Measurements from ENCODE around the gene MOB3C. TPM values are rescaled to one million over a fixed set of nuclear protein-coding genes. Genes with fewer than 3 reads are reported as not detected.

The MOB3C gene
- total and polyA plus RNA-seq, 2 of the 4 experiments (the other 2 are of a cell fraction) = 7.3 to 9.0 TPM

DNA sequence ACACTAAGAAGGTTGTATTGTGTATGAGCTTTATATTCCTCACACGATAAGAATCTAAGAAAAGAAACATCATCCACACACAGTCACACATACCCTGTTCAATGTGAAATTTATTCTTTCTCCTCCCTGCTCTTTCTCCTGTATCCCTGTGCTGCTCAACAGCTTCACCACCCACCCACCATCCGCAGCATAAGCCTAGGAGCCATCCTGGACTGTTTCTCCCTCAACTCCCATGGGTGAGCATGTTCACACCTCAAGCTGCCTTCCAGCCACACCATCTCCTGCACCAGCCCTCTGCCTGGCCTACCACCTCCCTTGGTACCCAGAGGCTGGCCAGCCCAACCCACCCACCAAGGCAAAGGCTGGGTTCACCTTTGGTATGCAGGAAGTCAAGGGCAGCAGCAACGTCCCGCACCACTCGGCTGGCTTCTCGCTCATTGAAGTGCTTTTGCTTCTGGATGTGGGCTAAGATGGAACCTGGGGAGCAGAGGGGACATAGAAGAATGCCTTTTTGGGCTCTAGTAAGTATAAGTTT is 44.9 kb downstream of the MOB3C start:
- no peaks in the 10 kb centered on the region for H3K79me1 ChIP-seq (ENCODE audit: low read depth in 1 of 2, low read length in 2 of 2)
- no peak overlapping the region for H3K4me2 ChIP-seq (ENCODE audit: low read depth, low read length)
- no peak overlapping the region for H3K4ac ChIP-seq (ENCODE audit: low read depth, low read length)
- no peak overlapping the region for H3K4me3 ChIP-seq (ENCODE audit: insufficient read depth, low read depth, low read length)
- no TSS peak for BruUV-seq (replicated peaks)
- peaks cover 23% of the 10 kb centered on the region for H3K36me3 ChIP-seq (ENCODE audit: control insufficient read depth, insufficient read depth, low read length)
- ChIA-PET POLR2A (ENCODE audit: unreplicated experiment) (no interaction called here), CTCF (no interaction called here)
- no peak overlapping the region for H4K8ac ChIP-seq (ENCODE audit: low read depth in 2 of 2, low read length in 2 of 2)
- H3K56ac ChIP-seq (ENCODE audit: extremely low read depth, insufficient read depth, low read length) = no peak overlapping the region
- H3K4me1 ChIP-seq (ENCODE audit: control insufficient read depth, insufficient read depth, low read length) = peaks cover 2% of the 10 kb centered on the region; the same call in 1 of the 2 replicates
- dilution Hi-C loops (cut with HindIII; ENCODE audit: low sequenced_read_pairs, unreplicated experiment) (no loop called here), in situ Hi-C loops (cut with MboI; ENCODE audit: low sequenced_read_pairs) (no loop called here), intact Hi-C loops (cut with micrococcal nuclease) (no loop called here)
- H2AK5ac ChIP-seq (ENCODE audit: low read depth, low read length) = no peak overlapping the region
- no peak overlapping the region for H3K18ac ChIP-seq (ENCODE audit: low read depth, low read length)
- TF ChIP-seq CHD1 (IDR thresholded peaks at IDR 0.05; ENCODE audit: low read depth, low read length) = no peak
- no peak for TF ChIP-seq NFE2L2 (IDR thresholded peaks at IDR 0.05; ENCODE audit: low read depth, low read length)
- no peak for TF ChIP-seq BHLHE40 (IDR thresholded peaks at IDR 0.05; ENCODE audit: low read depth, low read length)
- TF ChIP-seq POLR2A (IDR thresholded peaks at IDR 0.05; ENCODE audit: low read depth, low read length) = no peak
- no peak for TF ChIP-seq MAZ (IDR thresholded peaks at IDR 0.05; ENCODE audit: borderline replicate concordance, low read depth, low read length)
- TF ChIP-seq FOS (IDR thresholded peaks at IDR 0.05; ENCODE audit: low read depth, low read length) = no peak
- no peak for TF ChIP-seq SMC3 (IDR thresholded peaks at IDR 0.05; ENCODE audit: low read depth, low read length)
- no peak for TF ChIP-seq CEBPB (IDR thresholded peaks at IDR 0.05; ENCODE audit: low read depth, low read length)
- no peak for TF ChIP-seq MXI1 (IDR thresholded peaks at IDR 0.05; ENCODE audit: borderline replicate concordance, low read depth, low read length)
- TF ChIP-seq, protein P1, sequence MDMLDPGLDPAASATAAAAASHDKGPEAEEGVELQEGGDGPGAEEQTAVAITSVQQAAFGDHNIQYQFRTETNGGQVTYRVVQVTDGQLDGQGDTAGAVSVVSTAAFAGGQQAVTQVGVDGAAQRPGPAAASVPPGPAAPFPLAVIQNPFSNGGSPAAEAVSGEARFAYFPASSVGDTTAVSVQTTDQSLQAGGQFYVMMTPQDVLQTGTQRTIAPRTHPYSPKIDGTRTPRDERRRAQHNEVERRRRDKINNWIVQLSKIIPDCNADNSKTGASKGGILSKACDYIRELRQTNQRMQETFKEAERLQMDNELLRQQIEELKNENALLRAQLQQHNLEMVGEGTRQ (IDR thresholded peaks at IDR 0.05; ENCODE audit: low read depth, low read length) = no peak
- no peak for TF ChIP-seq RFX5 (IDR thresholded peaks at IDR 0.05; ENCODE audit: low read depth, low read length)
- TF ChIP-seq RCOR1 (IDR thresholded peaks at IDR 0.05; ENCODE audit: insufficient replicate concordance, low read length) = no peak
- TF ChIP-seq, protein P2, sequence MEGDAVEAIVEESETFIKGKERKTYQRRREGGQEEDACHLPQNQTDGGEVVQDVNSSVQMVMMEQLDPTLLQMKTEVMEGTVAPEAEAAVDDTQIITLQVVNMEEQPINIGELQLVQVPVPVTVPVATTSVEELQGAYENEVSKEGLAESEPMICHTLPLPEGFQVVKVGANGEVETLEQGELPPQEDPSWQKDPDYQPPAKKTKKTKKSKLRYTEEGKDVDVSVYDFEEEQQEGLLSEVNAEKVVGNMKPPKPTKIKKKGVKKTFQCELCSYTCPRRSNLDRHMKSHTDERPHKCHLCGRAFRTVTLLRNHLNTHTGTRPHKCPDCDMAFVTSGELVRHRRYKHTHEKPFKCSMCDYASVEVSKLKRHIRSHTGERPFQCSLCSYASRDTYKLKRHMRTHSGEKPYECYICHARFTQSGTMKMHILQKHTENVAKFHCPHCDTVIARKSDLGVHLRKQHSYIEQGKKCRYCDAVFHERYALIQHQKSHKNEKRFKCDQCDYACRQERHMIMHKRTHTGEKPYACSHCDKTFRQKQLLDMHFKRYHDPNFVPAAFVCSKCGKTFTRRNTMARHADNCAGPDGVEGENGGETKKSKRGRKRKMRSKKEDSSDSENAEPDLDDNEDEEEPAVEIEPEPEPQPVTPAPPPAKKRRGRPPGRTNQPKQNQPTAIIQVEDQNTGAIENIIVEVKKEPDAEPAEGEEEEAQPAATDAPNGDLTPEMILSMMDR (conservative IDR thresholded peaks at IDR 0.05; ENCODE audit: low read depth, low read length) = no peak
- no peak for TF ChIP-seq RAD21 (IDR thresholded peaks at IDR 0.05; ENCODE audit: low read length)
- TF ChIP-seq, protein P3, sequence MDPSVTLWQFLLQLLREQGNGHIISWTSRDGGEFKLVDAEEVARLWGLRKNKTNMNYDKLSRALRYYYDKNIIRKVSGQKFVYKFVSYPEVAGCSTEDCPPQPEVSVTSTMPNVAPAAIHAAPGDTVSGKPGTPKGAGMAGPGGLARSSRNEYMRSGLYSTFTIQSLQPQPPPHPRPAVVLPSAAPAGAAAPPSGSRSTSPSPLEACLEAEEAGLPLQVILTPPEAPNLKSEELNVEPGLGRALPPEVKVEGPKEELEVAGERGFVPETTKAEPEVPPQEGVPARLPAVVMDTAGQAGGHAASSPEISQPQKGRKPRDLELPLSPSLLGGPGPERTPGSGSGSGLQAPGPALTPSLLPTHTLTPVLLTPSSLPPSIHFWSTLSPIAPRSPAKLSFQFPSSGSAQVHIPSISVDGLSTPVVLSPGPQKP (IDR thresholded peaks at IDR 0.05; ENCODE audit: borderline replicate concordance, low read depth, low read length) = no peak
- no peak for TF ChIP-seq MAFK (IDR thresholded peaks at IDR 0.05; ENCODE audit: low read depth, low read length)
- peaks cover 8% of the 10 kb centered on the region for H3K9me1 ChIP-seq (ENCODE audit: insufficient read depth, low read length)
- H3K14ac ChIP-seq (replicated peaks; ENCODE audit: low read depth, low read length) = no peak overlapping the region
- ATAC-seq (ENCODE audit: low read depth) (no peak), DNase-seq (no peak)
- H3K27me3 ChIP-seq (ENCODE audit: control insufficient read depth, insufficient read depth, low read length) = no peaks in the 10 kb centered on the region
- H3K27ac ChIP-seq (ENCODE audit: insufficient read depth, low read length) = no peak overlapping the region
- no peak overlapping the region for H2BK15ac ChIP-seq (ENCODE audit: low read depth, low read length)
- H3K23ac ChIP-seq (ENCODE audit: low read depth, low read length) = no peak overlapping the region
- no peak overlapping the region for H2AK9ac ChIP-seq (replicated peaks; ENCODE audit: low read depth, low read length, poor library complexity)
- 88% methylated on average over 1 of the region's 6 CpGs; no CpG with 5 or more reads in 1 of the 2 experiments for WGBS, 2 experiments (ENCODE audit: extremely low coverage in 2 of 2, insufficient read length in 1 of 2)
- no peaks in the 10 kb centered on the region for H4K20me1 ChIP-seq (ENCODE audit: insufficient read depth, low read length)
- no peaks in the 10 kb centered on the region for H3K9me3 ChIP-seq (ENCODE audit: control insufficient read depth, insufficient read depth, low read length)
- H3K9ac ChIP-seq (ENCODE audit: low read depth, low read length) = no peak overlapping the region
- no peak overlapping the region for H2BK5ac ChIP-seq (ENCODE audit: low read depth, low read length, poor library complexity, severe bottlenecking)
- H4K91ac ChIP-seq (ENCODE audit: insufficient read depth, low read depth, low read length) = no peak overlapping the region
- no peak overlapping the region for H2BK120ac ChIP-seq (ENCODE audit: low read depth, low read length)
- no peak overlapping the region for H4K5ac ChIP-seq (ENCODE audit: low read depth, low read length)
- H2BK20ac ChIP-seq (ENCODE audit: low read depth, low read length) = no peak overlapping the region
- no peak overlapping the region for H2AFZ ChIP-seq (replicated peaks; ENCODE audit: low read length, poor library complexity)

All from IMR-90 (cell line).